ENCODE data around the gene RPS16. TPM values are rescaled to one million over a fixed set of nuclear protein-coding genes. Genes with fewer than 3 reads are reported as not detected.

RPS16 gene
- total and polyA plus RNA-seq, 2 of the 8 experiments (the other 6 are each of a cell fraction or from before 2014, with no cell fraction given), result 2,433 to 7,810 TPM

GRCh38 chr19:39400061-39400460 is 35.7 kb downstream of the RPS16 start:
- H2BK15ac ChIP-seq (ENCODE audit: low read length), result no peak overlapping the region
- H4K91ac ChIP-seq (replicated peaks; ENCODE audit: insufficient read length, low read length), result no peak overlapping the region
- H3K4me1 ChIP-seq (replicated peaks in 1 of 4; ENCODE audit: control insufficient read depth in 3 of 4, insufficient read depth in 4 of 4, low read length in 3 of 4), result peaks cover 6 to 24% (median 15%) of the 10 kb centered on the region in 4 experiments
- no peak overlapping the region for H3K4me2 ChIP-seq (ENCODE audit: insufficient read depth in 1 of 2, low read depth in 2 of 2, low read length in 2 of 2)
- no peak overlapping the region for H3K18ac ChIP-seq (ENCODE audit: extremely low read depth, low read length)
- H3K79me1 ChIP-seq (ENCODE audit: low read depth, low read length), result no peaks in the 10 kb centered on the region
- H3K23me2 ChIP-seq (ENCODE audit: low read depth, low read length), result peaks cover 12% of the 10 kb centered on the region; the same call in 1 of the 2 replicates
- H2AFZ ChIP-seq (ENCODE audit: low read length), result no peak overlapping the region
- DNase-seq (ENCODE audit: low read depth in 1 of 2, low spot score in 2 of 2) (no peak), FAIRE-seq (no peak)
- H2BK5ac ChIP-seq (ENCODE audit: low read depth, low read length), result no peak overlapping the region
- no peak overlapping the region for H3K4me3 ChIP-seq (ENCODE audit: extremely low read depth in 1 of 4, insufficient read depth in 2 of 4, low read depth in 3 of 4, low read length in 4 of 4)
- no peak overlapping the region for H2BK12ac ChIP-seq (ENCODE audit: low read depth, low read length)
- H3K27me3 ChIP-seq (replicated peaks in 1 of 4; ENCODE audit: control insufficient read depth in 3 of 4, extremely low read depth in 1 of 4, insufficient read depth in 3 of 4, low read length in 3 of 4), result no peaks in the 10 kb centered on the region
- CTCF ChIA-PET (ENCODE audit: partially characterized antibody), result interaction anchor here (1.0 to 9.5 kb wide), 5 partner anchors 8 to 19 kb away, joined by 3 to 128 read pairs (median 4); partner anchors contain the start of genes MED29, PAF1 and PLEKHG2
- no peak overlapping the region for H3K9ac ChIP-seq (replicated peaks in 1 of 4; ENCODE audit: extremely low read depth in 1 of 4, low read depth in 3 of 4, low read length in 3 of 4)
- H4K8ac ChIP-seq (ENCODE audit: extremely low read depth, insufficient read depth, low read length), result no peak overlapping the region
- no peaks in the 10 kb centered on the region for H3K9me3 ChIP-seq (ENCODE audit: insufficient read depth in 2 of 2, low read depth in 1 of 2, low read length in 1 of 2)
- no peak overlapping the region for H4K5ac ChIP-seq (ENCODE audit: insufficient read length, low read depth, low read length)
- H3K4ac ChIP-seq (replicated peaks; ENCODE audit: insufficient read length, low read depth, low read length), result no peak overlapping the region
- POLR2A ChIA-PET (ENCODE audit: partially characterized antibody), result interaction anchor here (1.1 to 14.3 kb wide), 8 partner anchors 6 to 58 kb away, joined by 3 to 234 read pairs (median 14); partner anchors contain the start of genes MED29, PAF1, PLEKHG2 and RPS16
- H4K20me1 ChIP-seq (replicated peaks in 1 of 2; ENCODE audit: control insufficient read depth in 1 of 2, insufficient read depth in 2 of 2, low read length in 2 of 2), result peaks cover 2 to 7% of the 10 kb centered on the region in 2 experiments
- H3K27ac ChIP-seq (ENCODE audit: low read depth, low read length), result no peak overlapping the region
- H2BK20ac ChIP-seq (ENCODE audit: low read length), result no peak overlapping the region
- no peak overlapping the region for H2AK5ac ChIP-seq (ENCODE audit: low read depth, low read length)
- TF ChIP-seq, protein P1, sequence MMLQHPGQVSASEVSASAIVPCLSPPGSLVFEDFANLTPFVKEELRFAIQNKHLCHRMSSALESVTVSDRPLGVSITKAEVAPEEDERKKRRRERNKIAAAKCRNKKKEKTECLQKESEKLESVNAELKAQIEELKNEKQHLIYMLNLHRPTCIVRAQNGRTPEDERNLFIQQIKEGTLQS (IDR thresholded peaks at IDR 0.05; ENCODE audit: insufficient read depth, low read depth, low read length), result no peak
- no peak for TF ChIP-seq KDM5A (IDR thresholded peaks at IDR 0.05; ENCODE audit: low read length)
- TF ChIP-seq RNF2 (IDR thresholded peaks at IDR 0.05; ENCODE audit: borderline replicate concordance, low read depth, low read length, missing control alignments, poor library complexity, severe bottlenecking), result no peak
- TF ChIP-seq POU5F1 (IDR thresholded peaks at IDR 0.05; ENCODE audit: low read depth, low read length), result no peak
- no peak for TF ChIP-seq GTF2F1 (IDR thresholded peaks at IDR 0.05; ENCODE audit: borderline replicate concordance, low read depth, low read length)
- no peak for TF ChIP-seq RFX5 (IDR thresholded peaks at IDR 0.05; ENCODE audit: borderline replicate concordance, low read depth, low read length)
- peaks cover 0 to 3% (median 1%) of the 10 kb centered on the region in 4 experiments; a peak in 2 of 8 replicates for H3K36me3 ChIP-seq (ENCODE audit: control insufficient read depth in 2 of 4, insufficient read depth in 4 of 4, low read length in 3 of 4)
- H2BK120ac ChIP-seq (replicated peaks; ENCODE audit: low read depth, low read length), result no peak overlapping the region
- H3K56ac ChIP-seq (replicated peaks; ENCODE audit: insufficient read length, low read depth, low read length), result no peak overlapping the region
- H3K14ac ChIP-seq (ENCODE audit: insufficient read length), result no peak overlapping the region
- H3K79me2 ChIP-seq (ENCODE audit: control insufficient read depth in 1 of 2, insufficient read depth in 2 of 2, low read length in 2 of 2), result no peaks in the 10 kb centered on the region
- H3K23ac ChIP-seq (ENCODE audit: insufficient read length), result no peak overlapping the region
- WGBS, 2 experiments (ENCODE audit: extremely low coverage in 1 of 2, insufficient coverage in 1 of 2, insufficient read length in 1 of 2, insufficient replicate concordance in 2 of 2, low coverage in 1 of 2, low lambda C conversion rate in 2 of 2, missing lambda C conversion rate in 1 of 2), result 87% methylated on average over 4 of the region's 4 CpGs; no CpG with 5 or more reads in 1 of the 2 experiments

Measured in H1 (cell line).